GM13976 (cell line): ENCODE measurements around the gene ELP4.

Experiments
- DNase-seq: peaks from one replicate; pipeline ENCODE4 v3.0.0; 2012; ENCODE audit warnings: low spot score
- in situ Hi-C: fragments of 300-500 bp; cut with MboI; formaldehyde crosslinking; loops from one replicate; pipeline ENCODE4 v1.12.0; 2022; ENCODE audit warnings: low sequenced_read_pairs, mixed read lengths, inconsistent platforms; ENCODE audit not compliant: unreplicated experiment
- TF ChIP-seq, protein P1 (sequence below): IDR thresholded peaks from 2 replicates; pipeline ENCODE4 v1.5.1; 2012; ENCODE audit warnings: borderline replicate concordance, mild to moderate bottlenecking; ENCODE audit not compliant: insufficient read depth; ENCODE audit errors: extremely low read depth, missing control alignments, control extremely low read depth

The ELP4 gene

DNA sequence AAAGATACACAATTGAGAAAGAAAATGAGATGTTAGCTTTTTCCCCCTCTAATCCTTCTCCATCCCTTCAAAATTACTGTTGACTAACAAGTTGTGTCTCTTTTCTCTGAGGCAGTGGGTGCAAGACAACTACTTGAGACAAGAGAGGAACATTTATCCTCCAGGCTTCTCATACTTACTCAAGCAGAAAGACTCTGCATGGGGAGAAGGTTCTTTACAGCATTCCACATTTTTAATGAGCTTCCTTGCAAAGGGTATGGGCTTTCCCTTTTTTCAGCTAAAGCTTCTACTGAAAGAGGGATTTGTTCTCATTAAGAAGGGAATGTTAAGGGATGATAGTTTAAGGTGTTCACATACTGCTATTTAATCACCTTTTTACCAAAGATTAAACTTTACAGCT is 253.7 kb downstream of the ELP4 start:
- TF ChIP-seq, protein P1, sequence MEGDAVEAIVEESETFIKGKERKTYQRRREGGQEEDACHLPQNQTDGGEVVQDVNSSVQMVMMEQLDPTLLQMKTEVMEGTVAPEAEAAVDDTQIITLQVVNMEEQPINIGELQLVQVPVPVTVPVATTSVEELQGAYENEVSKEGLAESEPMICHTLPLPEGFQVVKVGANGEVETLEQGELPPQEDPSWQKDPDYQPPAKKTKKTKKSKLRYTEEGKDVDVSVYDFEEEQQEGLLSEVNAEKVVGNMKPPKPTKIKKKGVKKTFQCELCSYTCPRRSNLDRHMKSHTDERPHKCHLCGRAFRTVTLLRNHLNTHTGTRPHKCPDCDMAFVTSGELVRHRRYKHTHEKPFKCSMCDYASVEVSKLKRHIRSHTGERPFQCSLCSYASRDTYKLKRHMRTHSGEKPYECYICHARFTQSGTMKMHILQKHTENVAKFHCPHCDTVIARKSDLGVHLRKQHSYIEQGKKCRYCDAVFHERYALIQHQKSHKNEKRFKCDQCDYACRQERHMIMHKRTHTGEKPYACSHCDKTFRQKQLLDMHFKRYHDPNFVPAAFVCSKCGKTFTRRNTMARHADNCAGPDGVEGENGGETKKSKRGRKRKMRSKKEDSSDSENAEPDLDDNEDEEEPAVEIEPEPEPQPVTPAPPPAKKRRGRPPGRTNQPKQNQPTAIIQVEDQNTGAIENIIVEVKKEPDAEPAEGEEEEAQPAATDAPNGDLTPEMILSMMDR, result no peak
- in situ Hi-C loops, result no loop called here
- no peak for DNase-seq

DNA sequence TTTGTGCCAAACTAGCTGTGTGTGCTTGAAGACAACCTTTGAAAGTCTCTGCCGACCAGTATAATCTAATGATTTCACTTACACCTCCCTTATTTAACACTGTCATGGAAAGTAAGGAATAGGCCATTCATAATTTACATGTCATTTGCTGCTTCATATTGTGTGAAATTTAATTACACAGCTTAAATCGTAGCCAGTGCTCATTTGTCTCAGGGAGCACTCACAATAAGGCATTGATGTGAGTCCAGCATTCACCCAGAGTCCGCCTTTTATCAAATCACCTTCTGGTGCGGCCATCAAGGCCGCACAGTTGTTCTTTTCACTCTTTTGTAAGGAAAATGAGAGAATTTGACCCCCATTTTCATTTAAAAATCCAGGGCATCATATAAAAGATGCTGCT is 254.7 kb downstream of the ELP4 start:
- DNase-seq, result no peak
- in situ Hi-C loops, result no loop called here
- TF ChIP-seq, protein P1, result no peak

DNA sequence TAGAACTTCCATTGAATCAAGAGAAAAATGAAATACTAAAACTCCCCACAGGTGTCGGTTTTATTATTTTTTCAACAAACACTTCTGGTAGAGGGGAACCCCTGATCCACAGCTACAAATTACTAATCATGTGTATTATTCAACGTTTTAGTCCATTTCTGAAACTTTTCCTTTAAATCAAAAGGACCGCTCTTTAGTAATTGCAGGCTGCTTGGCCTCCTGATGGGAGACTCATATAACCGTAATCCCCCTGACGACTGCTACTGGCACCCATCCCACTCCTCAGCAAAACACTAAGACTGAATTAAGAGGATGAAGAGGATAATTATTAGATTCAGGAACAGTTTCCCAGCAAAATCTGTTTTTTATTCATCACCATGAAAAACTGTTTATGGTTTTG is 255.2 kb downstream of the ELP4 start:
- in situ Hi-C loops, result no loop called here
- DNase-seq, result no peak
- TF ChIP-seq, protein P1, result no peak

DNA sequence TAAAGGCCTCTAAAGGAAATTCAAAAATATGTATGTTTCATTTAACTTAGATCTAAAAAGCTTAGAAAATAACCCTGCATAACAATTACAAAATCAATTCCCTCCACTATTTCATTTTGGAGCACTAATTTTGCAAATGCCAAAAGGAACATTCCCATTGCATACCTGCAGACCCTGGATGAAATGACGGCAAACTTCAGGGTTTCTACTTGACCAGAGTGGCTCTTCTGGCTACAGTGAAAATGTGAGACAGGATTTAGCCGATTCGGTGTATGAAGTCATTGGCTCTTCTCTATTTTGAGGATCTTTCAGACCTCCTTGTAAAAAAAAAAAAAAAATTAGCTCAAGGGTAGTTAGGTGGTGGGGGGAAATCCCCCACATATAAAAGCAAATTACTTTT is 257.5 kb downstream of the ELP4 start:
- DNase-seq, result no peak
- in situ Hi-C loops, result no loop called here
- TF ChIP-seq, protein P1, result no peak

DNA sequence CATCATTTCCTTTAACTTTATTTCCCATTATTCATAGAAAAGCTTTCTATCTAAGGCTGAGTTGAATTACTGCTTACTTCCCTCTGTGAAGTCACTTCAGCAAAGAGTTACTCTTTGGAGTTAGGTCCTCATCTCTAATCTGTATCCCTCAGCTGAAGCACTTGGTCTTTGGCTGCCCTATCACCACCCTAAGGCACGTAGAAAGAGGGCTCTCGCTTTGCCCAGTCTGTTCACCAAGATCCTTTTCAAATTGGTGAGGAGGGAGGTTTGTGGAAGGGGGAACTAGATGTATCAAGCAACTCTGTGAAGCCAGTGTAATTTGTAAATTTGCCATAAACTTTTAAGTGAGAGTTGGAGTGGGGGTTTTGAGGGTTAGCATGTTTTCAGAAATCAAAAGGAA is 258.1 kb downstream of the ELP4 start:
- in situ Hi-C loops, result no loop called here
- DNase-seq, result no peak
- TF ChIP-seq, protein P1, result no peak

GRCh38 chr11:31768749-31769640 is 259.4 kb downstream of the ELP4 start:
- TF ChIP-seq, protein P1, result no peak
- in situ Hi-C loops, result no loop called here
- no peak for DNase-seq
